GM19238 (cell line): Measurements from ENCODE around the gene LCA5L.

ENCODE experiments used
- DNase-seq: peaks from one replicate; pipeline ENCODE4 v3.0.0; 2011; ENCODE audit warnings: low spot score; ENCODE audit not compliant: insufficient read length

Gene LCA5L

GRCh38 chr21:39359382-39359781 lies 86.2 kb downstream of the LCA5L start:
- no peak for DNase-seq
